ENCODE measurements around the gene LRPAP1. TPM values are rescaled to one million over a fixed set of nuclear protein-coding genes. Genes with fewer than 3 reads are reported as not detected.
A peak's percentile ranks its signal among the peaks of the same experiment; 100 is the strongest.

The LRPAP1 gene
- total RNA-seq, 1 donor from 2014 or later = 68.5 TPM

DNA sequence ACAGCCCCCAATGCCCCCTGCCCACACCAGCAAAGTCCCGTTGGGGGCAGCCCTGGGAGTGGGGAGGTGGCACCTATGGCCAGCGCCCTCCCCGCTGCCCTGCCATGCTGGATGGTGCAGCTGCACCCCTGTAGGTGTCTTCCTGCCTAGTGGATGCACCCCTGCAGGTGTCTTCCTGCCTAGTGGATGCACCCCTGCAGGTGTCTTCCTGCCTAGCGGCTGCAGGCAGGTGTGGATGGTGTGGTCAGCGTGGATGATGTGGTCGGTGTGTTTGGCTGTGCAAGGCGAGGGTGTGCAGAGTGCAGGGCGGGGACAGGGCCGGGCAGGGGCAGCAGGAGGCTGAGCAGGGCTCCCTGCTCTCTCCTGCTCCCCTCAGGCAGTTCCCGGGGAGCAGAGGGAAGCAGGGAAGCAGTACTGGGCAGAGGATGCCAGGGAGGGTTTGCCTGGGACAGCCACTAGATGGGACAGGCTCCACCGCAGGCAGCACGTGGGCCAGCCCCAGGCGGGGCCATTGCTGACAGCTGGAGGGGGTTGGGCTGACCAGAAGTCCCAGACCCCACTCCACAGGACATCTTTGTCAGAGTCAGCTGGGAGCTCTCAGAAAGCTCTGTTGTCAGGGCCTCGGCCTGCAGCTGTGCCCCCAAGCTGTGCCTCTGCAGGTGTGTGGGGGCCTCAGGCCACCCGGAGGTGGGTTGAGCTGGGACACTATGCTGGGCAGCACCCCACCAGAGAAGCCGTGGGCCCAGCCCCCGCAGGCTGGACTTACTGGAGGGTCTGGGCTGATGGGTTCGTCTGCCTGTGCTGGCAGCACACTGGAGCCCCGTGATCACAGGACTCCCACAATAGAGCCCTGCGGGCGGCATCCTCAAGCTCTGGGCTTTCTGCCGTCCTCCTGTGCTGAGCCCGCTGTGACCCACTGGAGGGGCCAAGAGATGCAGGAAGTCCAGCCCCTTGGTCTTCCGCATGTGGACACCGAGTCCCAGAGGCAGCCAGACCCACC is 45.4 kb downstream of the LRPAP1 start:
- Mint-ChIP-seq H3K27ac (ENCODE audit: unreplicated experiment) (peak overlapping the region; percentile 77), H3K36me3 (ENCODE audit: unreplicated experiment) (no peaks in the 10 kb centered on the region), H3K4me3 (ENCODE audit: unreplicated experiment) (no peak overlapping the region), H3K27me3 (ENCODE audit: unreplicated experiment) (peaks cover 5% of the 10 kb centered on the region), H3K9me3 (ENCODE audit: unreplicated experiment) (peaks cover 5% of the 10 kb centered on the region), H3K4me1 (ENCODE audit: low read depth, unreplicated experiment) (peaks cover 1% of the 10 kb centered on the region)
- TF ChIP-seq, protein P1, sequence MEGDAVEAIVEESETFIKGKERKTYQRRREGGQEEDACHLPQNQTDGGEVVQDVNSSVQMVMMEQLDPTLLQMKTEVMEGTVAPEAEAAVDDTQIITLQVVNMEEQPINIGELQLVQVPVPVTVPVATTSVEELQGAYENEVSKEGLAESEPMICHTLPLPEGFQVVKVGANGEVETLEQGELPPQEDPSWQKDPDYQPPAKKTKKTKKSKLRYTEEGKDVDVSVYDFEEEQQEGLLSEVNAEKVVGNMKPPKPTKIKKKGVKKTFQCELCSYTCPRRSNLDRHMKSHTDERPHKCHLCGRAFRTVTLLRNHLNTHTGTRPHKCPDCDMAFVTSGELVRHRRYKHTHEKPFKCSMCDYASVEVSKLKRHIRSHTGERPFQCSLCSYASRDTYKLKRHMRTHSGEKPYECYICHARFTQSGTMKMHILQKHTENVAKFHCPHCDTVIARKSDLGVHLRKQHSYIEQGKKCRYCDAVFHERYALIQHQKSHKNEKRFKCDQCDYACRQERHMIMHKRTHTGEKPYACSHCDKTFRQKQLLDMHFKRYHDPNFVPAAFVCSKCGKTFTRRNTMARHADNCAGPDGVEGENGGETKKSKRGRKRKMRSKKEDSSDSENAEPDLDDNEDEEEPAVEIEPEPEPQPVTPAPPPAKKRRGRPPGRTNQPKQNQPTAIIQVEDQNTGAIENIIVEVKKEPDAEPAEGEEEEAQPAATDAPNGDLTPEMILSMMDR (IDR thresholded peaks at IDR 0.05; ENCODE audit: partially characterized antibody, unreplicated experiment) = no peak
- peak; percentile 58 for DNase-seq

DNA sequence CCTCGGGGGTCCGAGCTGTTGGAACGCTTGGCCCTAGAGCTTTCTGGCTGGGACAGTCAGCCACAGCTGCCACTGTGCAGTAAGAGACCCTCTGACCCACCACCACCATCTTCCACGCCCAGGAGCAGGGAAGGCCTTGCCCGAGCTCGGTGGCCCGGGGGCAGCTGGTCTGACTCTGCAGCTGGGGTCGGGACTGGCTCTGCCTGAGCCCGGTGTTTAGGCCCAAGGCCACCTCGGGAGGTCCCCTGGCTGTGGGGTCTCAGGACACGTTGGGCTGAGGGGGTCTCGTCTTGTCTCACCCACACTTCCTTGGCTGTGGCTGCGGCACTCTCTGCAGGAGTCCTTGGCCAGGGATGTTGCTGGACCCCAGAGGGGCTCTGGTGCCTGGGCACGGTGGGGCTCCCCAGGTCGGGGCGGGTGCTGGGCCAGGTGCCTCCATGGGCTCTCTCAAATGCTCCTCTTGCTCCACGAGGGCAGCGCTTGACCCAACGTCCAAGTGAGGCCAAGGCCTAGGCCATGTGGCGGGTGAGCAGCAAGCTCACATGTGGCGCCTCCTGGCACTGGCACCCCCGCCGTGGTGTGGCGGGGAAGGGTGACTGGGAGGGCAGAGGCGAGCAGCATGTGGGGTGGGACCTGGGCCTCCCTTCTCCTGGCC is 46.2 kb downstream of the LRPAP1 start:
- TF ChIP-seq, protein P1 (IDR thresholded peaks at IDR 0.05; ENCODE audit: partially characterized antibody, unreplicated experiment) = no peak
- Mint-ChIP-seq H3K4me1 (ENCODE audit: low read depth, unreplicated experiment) (peaks cover 3% of the 10 kb centered on the region), H3K36me3 (ENCODE audit: unreplicated experiment) (no peaks in the 10 kb centered on the region), H3K4me3 (ENCODE audit: unreplicated experiment) (no peak overlapping the region), H3K27ac (ENCODE audit: unreplicated experiment) (no peak overlapping the region), H3K27me3 (ENCODE audit: unreplicated experiment) (peaks cover 3% of the 10 kb centered on the region), H3K9me3 (ENCODE audit: unreplicated experiment) (peaks cover 3% of the 10 kb centered on the region)
- no peak for DNase-seq

DNA sequence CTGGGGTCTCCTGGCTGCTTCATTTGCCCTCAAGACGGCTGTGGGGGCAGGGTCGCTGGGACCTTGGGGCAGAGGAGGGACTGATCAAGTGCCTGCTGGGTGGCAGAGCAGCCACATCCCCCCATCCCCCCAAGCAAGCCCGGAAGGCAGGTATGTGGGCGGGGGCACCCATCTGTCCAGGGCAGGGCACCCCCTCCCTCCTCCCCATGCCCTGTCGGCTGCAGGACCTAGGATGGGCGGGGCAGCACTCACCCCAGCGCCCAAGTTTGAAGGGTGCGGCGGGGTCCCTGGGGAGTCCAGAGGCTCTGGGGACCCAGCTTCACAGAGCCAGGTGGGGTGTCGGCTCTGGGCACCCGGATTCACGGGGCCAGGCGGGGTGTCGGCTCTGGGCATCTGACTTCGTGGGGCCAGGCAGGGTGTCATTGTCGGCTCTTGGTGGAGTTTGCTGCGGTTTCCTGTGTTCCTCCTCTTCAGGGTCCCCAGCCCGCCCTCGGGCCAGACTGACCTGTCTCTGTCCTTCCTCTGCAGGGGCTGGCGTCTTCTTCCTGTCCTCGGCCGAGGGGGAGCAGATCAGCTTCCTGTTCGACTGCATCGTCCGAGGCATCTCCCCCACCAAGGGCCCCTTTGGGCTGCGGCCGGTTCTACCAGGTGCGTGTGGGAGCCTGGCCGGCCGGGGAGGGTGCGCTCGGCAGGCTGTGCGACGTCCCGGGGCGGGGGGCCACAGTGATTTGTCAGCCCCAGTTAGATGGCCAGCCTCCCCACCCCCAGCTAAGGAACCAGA is 47.0 kb downstream of the LRPAP1 start:
- peaks cover 3% of the 10 kb centered on the region for H3K27me3 Mint-ChIP-seq (ENCODE audit: unreplicated experiment)
- DNase-seq = no peak
- TF ChIP-seq, protein P1 (IDR thresholded peaks at IDR 0.05; ENCODE audit: partially characterized antibody, unreplicated experiment) = no peak
- H3K4me1 Mint-ChIP-seq (ENCODE audit: low read depth, unreplicated experiment) = peaks cover 4% of the 10 kb centered on the region
- H3K9me3 Mint-ChIP-seq (ENCODE audit: unreplicated experiment) = peaks cover 3% of the 10 kb centered on the region
- no peak overlapping the region for H3K27ac Mint-ChIP-seq (ENCODE audit: unreplicated experiment)
- no peaks in the 10 kb centered on the region for H3K36me3 Mint-ChIP-seq (ENCODE audit: unreplicated experiment)
- no peak overlapping the region for H3K4me3 Mint-ChIP-seq (ENCODE audit: unreplicated experiment)

DNA sequence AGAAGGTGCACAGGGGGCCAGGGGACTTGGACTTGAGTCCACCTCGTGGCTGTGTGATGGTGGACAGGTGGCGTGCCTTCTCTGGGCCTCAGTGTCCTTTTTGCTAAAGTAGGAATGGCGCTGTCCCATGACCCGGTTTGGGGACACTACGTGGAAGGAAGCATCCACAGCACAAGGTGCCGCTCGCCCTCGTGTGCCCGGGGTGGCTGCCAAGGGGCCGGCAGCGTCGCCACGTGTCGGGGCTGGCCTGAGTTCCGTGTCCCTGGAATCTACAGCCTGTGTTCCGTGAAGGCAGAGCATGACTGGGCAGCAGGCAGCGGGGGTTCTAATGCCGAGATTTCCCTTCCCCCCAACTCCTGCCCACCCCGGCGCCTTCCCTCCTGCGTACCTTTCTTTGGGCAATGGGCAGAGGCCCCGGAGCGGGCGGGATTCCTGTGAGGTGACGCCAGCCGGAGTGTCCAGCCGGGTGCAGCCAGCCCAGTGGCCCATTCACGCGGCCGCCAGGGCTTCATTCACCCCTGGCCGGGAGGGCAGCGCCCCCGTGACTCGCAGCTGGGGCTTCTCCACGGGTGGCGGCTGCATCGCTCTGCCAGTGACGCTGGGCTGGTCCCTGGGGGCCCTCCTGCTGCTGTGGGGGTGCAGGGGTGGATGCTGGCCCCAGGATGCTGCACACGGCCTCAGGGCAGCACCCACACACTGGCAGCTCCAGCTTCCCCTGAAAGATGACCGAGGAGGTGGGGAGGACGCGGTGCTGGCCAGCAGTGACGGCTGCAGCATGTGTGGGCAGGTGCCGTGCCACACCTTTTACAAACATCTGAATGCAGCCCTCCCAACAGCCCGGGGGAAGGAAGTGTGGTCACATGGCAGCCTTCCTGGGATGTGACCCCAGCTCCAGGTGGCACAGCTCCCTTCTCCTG is 47.9 kb downstream of the LRPAP1 start:
- no peak for DNase-seq
- H3K4me1 Mint-ChIP-seq (ENCODE audit: low read depth, unreplicated experiment) = peaks cover 4% of the 10 kb centered on the region
- H3K4me3 Mint-ChIP-seq (ENCODE audit: unreplicated experiment) = no peak overlapping the region
- peaks cover 3% of the 10 kb centered on the region for H3K27me3 Mint-ChIP-seq (ENCODE audit: unreplicated experiment)
- no peaks in the 10 kb centered on the region for H3K36me3 Mint-ChIP-seq (ENCODE audit: unreplicated experiment)
- TF ChIP-seq, protein P1 (IDR thresholded peaks at IDR 0.05; ENCODE audit: partially characterized antibody, unreplicated experiment) = no peak
- H3K9me3 Mint-ChIP-seq (ENCODE audit: unreplicated experiment) = peaks cover 3% of the 10 kb centered on the region
- H3K27ac Mint-ChIP-seq (ENCODE audit: unreplicated experiment) = no peak overlapping the region

Data from glutamatergic neuron (in vitro differentiated cells).